WERI-Rb-1 (cell line): ENCODE measurements around the gene PTPRN2.

ENCODE experiments used
- DNase-seq: peaks from one replicate; pipeline ENCODE4 v3.0.0-alpha.2; 2020
- H3K27ac ChIP-seq: fragments of 250-450 bp; sonication (Bioruptor Pico); 2 replicates; pipeline ENCODE4 v1.5.1; 2020; ENCODE audit warnings: mild to moderate bottlenecking, moderate library complexity
- H3K27me3 ChIP-seq: fragments of 250-450 bp; sonication (Bioruptor Pico); 2 replicates; pipeline ENCODE4 v1.5.1; 2021; ENCODE audit warnings: mild to moderate bottlenecking, low read depth, moderate library complexity; ENCODE audit not compliant: insufficient read depth, severe bottlenecking
- H3K36me3 ChIP-seq: fragments of 250-450 bp; sonication (Bioruptor Pico); 2 replicates; pipeline ENCODE4 v1.5.1; 2020; ENCODE audit warnings: mild to moderate bottlenecking, moderate library complexity
- H3K4me3 ChIP-seq: 2 replicates; pipeline ENCODE4 v1.5.1; 2011; ENCODE audit warnings: low read depth, mild to moderate bottlenecking, control low read depth, low read length
- H3K9me3 ChIP-seq: fragments of 250-450 bp; sonication (Bioruptor Pico); 2 replicates; pipeline ENCODE4 v1.5.1; 2021; ENCODE audit warnings: mild to moderate bottlenecking, moderate library complexity; ENCODE audit not compliant: severe bottlenecking
- CTCF ChIP-seq: IDR thresholded peaks from 2 replicates; pipeline ENCODE4 v1.5.1; 2011; ENCODE audit warnings: low read depth, mild to moderate bottlenecking, control low read depth, inconsistent platforms, low read length

The PTPRN2 gene

GRCh38 chr7:157574120-157574825, 1013.4 kb downstream of the PTPRN2 start:
- no peak for DNase-seq
- Histone ChIP-seq H3K9me3 (no peaks in the 10 kb centered on the region), H3K36me3 (peaks cover 3% of the 10 kb centered on the region; the same call in 1 of the 2 replicates), H3K27ac (no peak overlapping the region), H3K4me3 (no peak overlapping the region), H3K27me3 (no peaks in the 10 kb centered on the region)
- TF ChIP-seq CTCF = no peak

- Histone ChIP-seq H3K4me3 (no peak overlapping the region), H3K36me3 (peaks cover 3% of the 10 kb centered on the region; the same call in 1 of the 2 replicates), H3K27me3 (no peaks in the 10 kb centered on the region), H3K27ac (no peak overlapping the region), H3K9me3 (no peaks in the 10 kb centered on the region)
- DNase-seq = no peak
- TF ChIP-seq CTCF = no peak
These were observed 1014.4 kb downstream of the PTPRN2 start for GRCh38 chr7:157573244-157573643.

- Histone ChIP-seq H3K36me3 (peaks cover 3% of the 10 kb centered on the region; the same call in 1 of the 2 replicates), H3K9me3 (no peaks in the 10 kb centered on the region), H3K27ac (no peak overlapping the region), H3K27me3 (no peaks in the 10 kb centered on the region), H3K4me3 (no peak overlapping the region)
- DNase-seq = no peak
- TF ChIP-seq CTCF = no peak
These were observed 1015.0 kb downstream of the PTPRN2 start for GRCh38 chr7:157572622-157573021.

- no peaks in the 10 kb centered on the region for H3K9me3 ChIP-seq
- no peak for TF ChIP-seq CTCF
- no peak for DNase-seq
- no peak overlapping the region for H3K4me3 ChIP-seq
- H3K36me3 ChIP-seq = peaks cover 3% of the 10 kb centered on the region; the same call in 1 of the 2 replicates
- H3K27ac ChIP-seq = no peak overlapping the region
- H3K27me3 ChIP-seq = no peaks in the 10 kb centered on the region
These were observed 1017.0 kb downstream of the PTPRN2 start for GRCh38 chr7:157570531-157571200.

- no peak for TF ChIP-seq CTCF
- no peak overlapping the region for H3K27ac ChIP-seq
- H3K4me3 ChIP-seq = no peak overlapping the region
- H3K27me3 ChIP-seq = no peaks in the 10 kb centered on the region
- DNase-seq = no peak
- no peaks in the 10 kb centered on the region for H3K9me3 ChIP-seq
- H3K36me3 ChIP-seq = peaks cover 3% of the 10 kb centered on the region; the same call in 1 of the 2 replicates
These were observed 1017.7 kb downstream of the PTPRN2 start for GRCh38 chr7:157569967-157570366.
